ENCODE results near the gene SLC34A3.
"Not testable (repeated sequence)": the region's sequence is repeated elsewhere in the genome, so short reads cannot be mapped to it uniquely, and the experiment has no call there.

The SLC34A3 gene

DNA sequence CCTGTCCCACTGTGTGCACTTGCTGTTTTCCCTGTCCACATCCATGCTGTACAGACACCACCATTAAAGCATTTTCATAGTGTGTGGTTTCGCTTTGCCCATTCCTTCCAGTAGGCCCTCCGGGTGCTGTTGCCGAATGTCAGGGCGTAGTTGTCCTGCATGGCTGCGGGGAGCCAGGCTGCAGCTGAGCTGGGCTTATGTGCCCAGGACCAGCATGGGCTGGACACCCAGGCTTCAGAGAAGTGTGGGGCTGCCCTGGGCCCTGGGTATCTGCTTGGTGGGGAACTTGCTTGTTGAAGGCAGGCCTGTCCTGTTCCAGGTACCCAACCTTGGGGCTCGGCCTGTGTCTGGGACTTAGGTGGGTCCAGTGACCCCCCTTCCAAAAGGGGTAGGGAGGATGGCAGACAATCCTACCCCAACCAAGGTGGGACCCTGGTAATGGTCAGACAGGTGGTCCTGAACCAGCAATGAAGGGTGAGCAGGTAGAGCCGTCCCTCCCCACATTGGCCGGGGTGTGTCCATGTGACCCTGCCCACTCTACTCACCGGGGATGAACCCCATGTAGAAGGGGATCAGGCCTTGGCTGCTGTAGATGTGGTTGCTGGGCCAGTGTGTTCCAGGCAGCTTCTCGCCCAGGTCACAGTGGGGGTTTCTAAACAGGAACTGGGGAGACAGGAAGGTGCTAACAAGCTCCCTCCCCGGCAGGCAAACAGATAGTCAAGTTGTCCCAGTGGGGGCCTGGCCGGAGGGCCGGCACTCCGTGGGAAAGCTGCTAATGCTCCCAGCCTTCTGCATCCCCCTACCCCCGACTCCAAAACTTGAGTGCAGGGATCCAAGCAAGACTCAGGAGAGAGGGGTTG lies 13.2 kb downstream of the SLC34A3 start:
- DNase-seq: peak; percentile 19

DNA sequence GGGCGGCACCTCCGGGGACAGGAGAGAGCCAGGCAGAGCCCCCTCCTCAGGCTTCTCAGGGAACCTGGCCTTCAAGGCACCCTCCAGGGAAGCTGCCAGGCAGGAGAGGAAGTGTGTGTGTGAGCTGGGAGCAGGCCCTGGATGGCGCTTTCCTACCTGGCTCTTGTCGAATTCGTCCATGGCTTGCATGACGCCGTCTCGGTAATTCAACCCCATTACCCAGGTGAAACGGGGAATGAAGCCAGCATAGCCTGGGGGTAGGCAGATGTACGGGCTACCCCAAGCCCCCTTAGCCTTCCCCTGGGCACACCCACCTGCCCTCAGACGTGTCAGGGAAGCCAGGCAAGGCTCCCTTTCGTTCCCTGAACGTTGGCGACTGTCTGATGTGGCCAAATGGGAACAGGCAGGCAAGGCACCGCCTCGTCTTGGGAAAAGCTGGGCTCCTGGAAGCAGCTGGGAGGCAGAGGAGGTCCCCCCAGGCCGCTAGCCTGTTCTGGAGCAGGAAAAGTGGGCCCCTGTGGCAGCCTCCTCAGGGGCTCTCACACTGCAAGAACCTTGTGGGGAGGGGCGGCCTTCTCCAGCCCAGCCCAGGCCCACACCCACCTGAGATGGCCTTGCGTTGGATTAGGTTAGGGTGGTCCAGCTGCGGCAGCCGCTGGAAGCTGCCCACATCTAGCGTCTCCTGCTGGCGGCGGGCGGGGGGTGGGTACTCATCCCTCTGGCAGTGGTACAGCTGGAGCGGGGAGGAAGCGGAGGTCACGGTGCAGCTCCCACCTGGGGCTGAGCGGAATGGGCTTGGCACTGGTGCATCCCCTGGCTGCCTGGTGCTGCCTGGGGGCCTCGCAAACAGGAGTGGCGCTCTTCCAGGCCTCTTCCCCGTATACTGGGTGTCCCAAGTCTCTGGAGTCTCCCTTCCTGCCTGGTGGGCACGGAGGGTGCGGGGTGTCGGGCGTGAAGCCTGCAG lies 14.1 kb downstream of the SLC34A3 start:
- DNase-seq: no peak

DNA sequence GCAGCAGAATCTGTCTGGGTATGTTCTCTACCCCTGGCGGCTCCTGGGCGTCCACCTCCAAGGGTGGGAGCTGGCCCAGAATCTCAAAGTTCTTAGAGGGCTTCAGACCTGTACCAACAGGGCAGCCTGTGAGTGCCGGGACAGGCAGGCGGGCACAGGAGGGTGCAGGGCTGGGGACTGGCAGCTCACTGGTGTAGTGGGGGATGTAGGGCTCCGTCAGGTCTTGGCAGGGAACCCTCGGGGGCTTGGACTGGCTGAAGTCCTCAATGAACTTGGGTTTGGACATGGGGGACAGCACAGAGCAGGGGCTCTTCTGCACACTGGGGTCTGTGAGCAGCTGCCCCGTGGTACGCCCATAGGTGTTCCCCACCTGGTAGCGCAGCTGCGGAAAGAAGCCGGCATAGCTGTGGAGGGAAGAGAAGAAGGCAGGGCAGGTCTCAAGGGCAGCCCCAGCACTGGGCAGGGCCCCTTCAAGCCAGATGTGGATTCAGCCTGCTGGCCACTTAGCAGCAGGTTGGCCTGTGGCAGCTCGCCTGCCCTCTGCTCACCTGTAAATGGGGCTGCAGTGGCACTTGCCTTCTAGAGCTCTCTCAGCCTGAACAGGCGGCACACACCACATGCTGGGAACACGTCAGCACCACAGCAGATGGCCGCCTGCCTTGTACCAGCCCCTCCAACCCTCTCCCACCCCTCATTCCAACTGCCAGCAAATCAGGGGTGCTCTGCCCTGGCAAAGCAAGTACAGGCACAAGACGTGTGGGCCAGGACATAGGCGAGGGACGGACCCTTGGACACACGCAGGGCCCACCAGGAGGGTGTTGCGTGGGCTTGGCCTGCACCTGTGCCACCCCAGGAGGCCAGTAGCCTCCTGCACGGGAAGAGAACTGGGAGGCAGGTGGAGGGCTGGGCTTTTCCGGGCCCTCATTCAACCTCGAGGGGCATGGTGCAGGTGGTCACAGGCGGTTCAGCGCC lies 15.0 kb downstream of the SLC34A3 start:
- DNase-seq: no peak

GRCh38 chr9:137247135-137247915 lies 16.6 kb downstream of the SLC34A3 start:
- DNase-seq: no peak

DNA sequence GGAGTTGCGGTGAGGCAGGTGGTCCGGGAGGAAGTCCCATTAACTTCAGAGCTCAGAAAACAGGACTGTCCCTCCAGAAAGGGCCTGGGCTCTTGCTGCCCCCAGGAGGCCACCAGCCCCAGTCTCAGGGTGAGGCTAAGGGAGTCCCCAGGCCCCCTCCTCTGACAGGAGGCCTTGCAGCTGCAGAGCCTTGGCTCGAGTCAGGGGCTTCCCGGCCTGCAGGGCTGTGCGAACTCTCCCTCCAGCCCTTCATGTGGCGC lies 17.1 kb downstream of the SLC34A3 start:
- DNase-seq: no peak

DNA sequence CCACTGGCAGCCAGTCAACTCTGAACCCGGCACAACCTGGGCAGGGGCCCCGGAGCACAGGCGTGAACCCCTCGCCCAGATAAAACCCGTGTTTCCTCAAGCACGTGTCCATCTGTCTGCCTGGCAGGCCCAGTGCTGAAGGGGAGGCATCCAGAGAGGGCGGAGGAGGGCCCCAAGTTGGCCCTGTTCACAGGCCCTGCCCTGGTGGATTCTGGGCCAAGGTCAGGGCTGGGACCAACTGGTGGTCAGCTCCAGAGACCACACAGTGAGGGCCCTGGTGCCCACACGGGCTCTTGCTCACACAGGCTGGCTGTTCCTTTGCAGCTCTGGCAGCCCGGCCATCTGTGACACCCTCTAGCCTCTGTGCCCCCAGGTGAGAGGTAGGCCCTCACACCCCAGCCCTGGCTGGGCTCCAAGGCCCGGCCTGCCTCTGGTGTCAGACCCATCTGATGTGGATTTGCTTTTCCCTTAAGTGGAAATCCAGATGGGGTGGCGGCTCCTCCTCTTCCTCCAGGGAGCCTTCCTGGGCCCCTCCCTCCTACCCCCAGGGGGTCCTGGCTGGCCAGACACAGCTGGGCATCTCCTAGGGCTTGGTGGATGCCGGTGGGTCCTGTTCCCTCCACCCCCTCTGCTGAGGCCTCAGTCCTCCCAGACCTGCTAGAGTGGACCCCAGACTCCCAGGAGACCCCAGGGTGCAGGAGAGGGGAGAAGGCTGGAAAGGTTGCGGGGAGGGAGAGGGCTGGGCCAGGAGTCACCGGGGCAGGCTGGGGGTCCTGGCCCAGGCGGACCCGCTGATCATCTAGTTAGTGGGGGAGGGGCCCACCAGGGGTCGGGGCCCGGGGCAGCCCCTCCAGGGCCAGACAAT lies 19.9 kb downstream of the SLC34A3 start:
- DNase-seq: no peak

GRCh38 chr9:137251194-137251461 lies 20.4 kb downstream of the SLC34A3 start, which contains the start of gene STPG3:
STPG3 (plus strand) TSS chr9:137251286; CDS start chr9:137251287, 1 bp downstream.
- DNase-seq: no peak

DNA sequence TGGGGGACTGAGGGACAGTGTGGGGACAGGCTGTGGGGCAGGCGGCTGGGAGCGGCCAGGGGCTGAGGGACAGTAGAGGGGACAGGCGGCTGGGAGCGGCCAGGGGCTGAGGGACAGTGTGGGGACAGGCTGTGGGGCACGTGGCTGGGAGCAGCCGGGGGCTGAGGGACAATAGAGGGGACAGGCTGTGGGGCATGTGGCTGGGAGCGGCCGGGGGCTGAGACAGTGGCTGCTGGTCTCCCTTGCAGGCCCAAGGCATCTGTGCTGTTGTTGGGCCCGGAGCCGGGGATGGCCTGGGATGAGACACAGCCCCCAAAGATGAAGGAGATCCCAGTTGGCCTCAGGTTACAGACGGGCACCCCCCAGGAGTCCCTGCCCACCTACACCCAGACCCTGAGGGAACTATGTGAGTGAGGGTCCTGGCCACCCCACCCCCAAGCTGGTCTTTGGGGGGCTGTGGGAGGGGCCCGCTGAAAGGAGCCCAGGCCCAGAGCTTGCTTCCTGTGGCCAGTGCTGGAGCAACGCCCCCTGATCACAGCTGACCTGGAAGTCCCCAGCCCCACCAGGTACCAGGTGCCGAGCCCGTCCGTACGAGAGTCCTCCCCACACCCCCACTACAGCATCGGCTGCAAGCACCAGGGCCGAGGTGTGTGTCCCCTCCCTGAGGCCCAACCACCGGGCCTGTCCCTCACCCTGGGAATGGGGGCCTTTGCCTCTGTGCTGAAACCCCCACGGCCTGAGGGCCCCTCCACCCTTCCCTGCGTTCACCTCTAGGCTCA lies 21.0 kb downstream of the SLC34A3 start:
- no peak for DNase-seq

DNA sequence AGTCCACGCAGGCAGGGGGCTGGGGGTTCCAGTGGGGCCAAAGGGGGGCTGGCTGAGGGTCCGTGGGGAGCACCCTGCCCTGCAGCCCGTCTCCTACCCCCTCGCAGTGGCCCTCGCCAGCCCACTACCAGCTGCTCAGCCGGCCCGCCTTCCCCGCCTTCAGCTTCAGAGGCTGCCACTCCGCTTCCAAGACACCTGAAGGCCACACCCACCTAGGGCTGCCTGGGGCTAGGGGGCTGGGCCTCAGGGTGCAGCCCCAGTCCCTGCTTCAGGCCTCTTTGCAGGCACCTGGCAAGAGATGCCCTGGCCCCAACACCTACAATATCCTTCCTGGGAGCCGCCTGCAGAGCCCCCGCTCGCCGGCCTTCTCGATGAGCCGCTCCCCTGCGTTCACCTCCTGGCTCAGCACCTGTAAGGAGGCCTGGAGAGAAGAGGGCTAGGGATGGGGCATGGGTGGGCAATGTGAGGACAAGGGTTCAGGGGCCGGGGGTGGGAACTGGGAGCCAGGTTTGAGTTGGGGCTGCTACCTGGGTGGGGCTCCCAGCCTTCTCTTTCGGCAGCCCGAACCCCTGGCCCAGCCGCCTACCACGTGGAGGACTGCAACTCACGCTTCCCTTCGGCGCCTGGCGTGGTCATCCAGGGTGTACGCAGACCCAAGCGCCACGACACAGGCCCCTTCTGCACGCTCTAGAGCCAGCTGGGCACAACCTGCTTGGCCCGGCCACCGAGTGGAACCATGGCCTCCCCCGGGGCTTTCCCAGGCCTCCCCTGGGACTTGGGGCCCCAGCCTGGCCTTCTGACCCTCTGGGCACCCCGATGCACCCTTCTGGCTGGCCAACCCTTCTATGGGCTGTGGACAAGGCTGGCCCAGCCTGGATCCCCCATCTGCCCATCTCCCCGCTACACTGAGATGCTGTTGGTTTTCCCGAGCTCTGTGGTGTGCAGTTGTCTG lies 22.1 kb downstream of the SLC34A3 start:
- DNase-seq: no peak

- no peak for DNase-seq
Measured at GRCh38 chr9:137253717-137254623, 23.3 kb downstream of the SLC34A3 start.

DNA sequence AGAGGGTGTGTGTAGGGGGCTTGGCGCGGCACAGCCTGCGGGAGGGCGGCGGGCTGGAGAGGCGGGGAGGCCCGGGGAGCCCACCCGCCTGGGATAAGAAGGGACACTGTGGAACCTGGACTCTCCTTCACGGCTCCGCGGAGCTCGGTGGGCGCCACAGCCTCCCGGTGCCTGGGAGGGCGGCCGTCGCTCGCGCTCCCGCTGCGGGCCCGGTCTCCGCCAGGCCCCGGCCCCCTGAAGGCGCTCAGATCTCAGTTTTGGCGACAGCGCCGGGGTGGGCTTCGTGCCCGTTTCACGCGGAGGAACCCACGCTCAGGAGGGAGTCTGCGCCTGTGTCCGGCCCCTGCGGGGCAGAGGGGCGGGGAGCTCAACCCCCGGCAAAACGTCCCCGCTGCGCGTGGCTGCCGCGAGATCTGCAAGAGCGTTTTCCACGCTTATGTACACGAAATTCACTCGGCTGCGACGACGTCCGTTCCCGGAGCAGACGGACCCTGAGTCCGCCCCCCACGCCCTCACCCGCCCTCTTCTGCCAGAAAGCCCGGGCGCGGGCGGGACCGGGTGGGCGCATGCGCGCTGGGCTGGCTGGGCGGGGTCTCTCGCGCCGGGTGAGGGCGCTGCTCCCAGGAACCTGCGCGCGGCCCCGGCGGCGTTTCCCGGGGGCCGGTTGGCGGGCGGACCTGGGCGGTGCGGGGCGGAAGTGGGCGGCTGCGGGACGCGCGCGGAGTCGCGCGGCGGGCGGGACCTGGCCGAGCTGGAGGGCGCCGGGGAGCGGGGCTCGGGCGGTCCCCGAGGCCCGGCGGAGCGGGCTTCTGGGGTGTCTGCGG lies 24.1 kb downstream of the SLC34A3 start, which contains the start of gene NELFB:
TSS of gene NELFB (plus strand) at position 704 of the 824 bp plus-strand sequence.
- DNase-seq: peak; percentile 74

- DNase-seq: peak; percentile 17
Measured at GRCh38 chr9:137255448-137256114, 24.9 kb downstream of the SLC34A3 start.

- DNase-seq: no peak
Measured at GRCh38 chr9:137256362-137256761, 25.7 kb downstream of the SLC34A3 start.

DNA sequence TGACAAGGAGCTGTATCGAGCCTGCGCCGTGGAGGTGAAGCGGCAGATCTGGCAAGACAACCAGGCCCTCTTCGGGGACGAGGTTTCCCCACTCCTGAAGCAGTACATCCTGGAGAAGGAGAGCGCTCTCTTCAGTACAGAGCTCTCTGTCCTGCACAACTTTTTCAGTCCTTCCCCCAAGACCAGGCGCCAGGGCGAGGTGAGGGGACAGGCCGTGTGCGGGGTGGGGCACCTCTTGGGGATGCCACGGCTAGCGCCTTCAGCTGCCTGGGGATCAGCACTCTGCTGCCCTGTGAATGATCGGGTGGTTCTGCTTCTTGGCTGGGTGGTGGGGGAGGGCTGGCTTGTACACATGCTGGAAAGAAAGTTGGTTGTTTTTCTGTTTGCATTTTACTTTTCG lies 26.2 kb downstream of the SLC34A3 start:
- DNase-seq: no peak

GRCh38 chr9:137262173-137262908 lies 31.6 kb downstream of the SLC34A3 start:
- DNase-seq: not testable (repeated sequence)

- no peak for DNase-seq
Measured at GRCh38 chr9:137262909-137263285, 32.2 kb downstream of the SLC34A3 start.
